HCT116 (cell line): Measurements from ENCODE around the gene ALDH1L1. TPM values are rescaled to one million over a fixed set of nuclear protein-coding genes. Genes with fewer than 3 reads are reported as not detected.

Experiments used
- ATAC-seq: fragments of 200-7000 bp; cut with Tn5 transposase; 2 replicates; pipeline ENCODE4 v1.9.1; 2020; ENCODE audit warnings: mild to moderate bottlenecking, moderate library complexity
- BruUV-seq: library from RNA; stranded (reverse); fragments of 400-500 nt; replicated peaks from 2 replicates; lab custom pipeline; 2021; lab: Mats Ljungman, UMichigan
- CTCF ChIA-PET: fragments of 300-600 bp; sonication (Branson Sonifier 250); formaldehyde crosslinking; loops from one replicate; lab custom pipeline; 2021; ENCODE audit warnings: antibody characterized with exemption; lab: Charles Lee
- POLR2A ChIA-PET: fragments of 300-600, 350-600 bp; sonication (Branson Sonifier 250); formaldehyde crosslinking; loops from one replicate; lab custom pipeline; 2021; ENCODE audit warnings: antibody characterized with exemption; lab: Charles Lee
- RAD21 ChIA-PET, 2 experiments: fragments of 300-600 bp; sonication (Branson Sonifier 250); formaldehyde crosslinking; loops; one replicate each; lab custom pipeline; 2023; ENCODE audit warnings: low total read pairs in 2 of 2; ENCODE audit not compliant: uncharacterized antibody in 2 of 2, unreplicated experiment in 2 of 2, low non-redundant PET in 1 of 2; lab: Charles Lee
- DNase-seq: peaks from one replicate; pipeline ENCODE4 v3.0.0-alpha.2; 2010; ENCODE audit warnings: low read depth, low spot score
- H2AFZ ChIP-seq: fragments of 200-600 bp; shearing (Covaris generic), sonication (generic); 2 replicates; pipeline ENCODE4 v1.6.1; 2017; ENCODE audit warnings: low read depth, mixed run types, mixed read lengths, antibody characterized with exemption, low read length; ENCODE audit not compliant: poor library complexity, severe bottlenecking
- H3K27ac ChIP-seq: 2 replicates; pipeline ENCODE4 v1.5.1; 2012; ENCODE audit warnings: low read depth, low read length
- H3K27me3 ChIP-seq: fragments of 200-600 bp; sonication (generic); 2 replicates; pipeline ENCODE4 v1.6.1; 2016; ENCODE audit warnings: mixed run types, low read length, mixed read lengths; ENCODE audit not compliant: insufficient read depth
- H3K36me3 ChIP-seq, 2 experiments: fragments of 200-500 bp in 1 of 2; fragments of 200-600 bp in 1 of 2; sonication (Bioruptor generic) in 1 of 2; sonication (generic) in 1 of 2; 2 replicates each; pipeline versions ENCODE4 v1.5.1 to v1.6.1; 2014 to 2016; ENCODE audit warnings: low read length in 2 of 2, inconsistent platforms in 1 of 2, mixed read lengths in 1 of 2, mixed run types in 1 of 2; ENCODE audit not compliant: insufficient read depth in 2 of 2, control insufficient read depth in 1 of 2
- H3K4me1 ChIP-seq, 2 experiments: fragments of 200-600 bp in 1 of 2; sonication (generic) in 1 of 2; 2 replicates each; pipeline versions ENCODE4 v1.5.1 to v1.6.1; 2012 to 2017; ENCODE audit warnings: low read length in 2 of 2, inconsistent platforms in 1 of 2, mild to moderate bottlenecking in 1 of 2, mixed read lengths in 1 of 2, mixed run types in 1 of 2, moderate library complexity in 1 of 2; ENCODE audit not compliant: insufficient read depth in 2 of 2, control insufficient read depth in 1 of 2
- H3K4me2 ChIP-seq: fragments of 200-600 bp; sonication (generic); 2 replicates; pipeline ENCODE4 v1.6.1; 2017; ENCODE audit warnings: mixed run types, low read length, mixed read lengths
- H3K4me3 ChIP-seq, 2 experiments: fragments of 200-600 bp in 1 of 2; sonication (generic) in 1 of 2; replicated peaks in 1 of 2; 2 replicates each; pipeline ENCODE4 v1.5.1; 2011 to 2016; ENCODE audit warnings: low read length in 2 of 2, control low read depth in 1 of 2, low read depth in 1 of 2, mild to moderate bottlenecking in 1 of 2, mixed read lengths in 1 of 2, mixed run types in 1 of 2
- H3K79me2 ChIP-seq: fragments of 200-600 bp; sonication (generic); 2 replicates; pipeline ENCODE4 v1.6.1; 2017; ENCODE audit warnings: mild to moderate bottlenecking, mixed run types, low read length, moderate library complexity, mixed read lengths; ENCODE audit not compliant: insufficient read depth
- H3K9ac ChIP-seq: fragments of 200-600 bp; sonication (generic); 2 replicates; pipeline ENCODE4 v1.6.1; 2016; ENCODE audit warnings: low read length, mixed read lengths
- H3K9me2 ChIP-seq: fragments of 200-600 bp; sonication (generic), shearing (Covaris generic); 2 replicates; pipeline ENCODE4 v1.6.1; 2017; ENCODE audit warnings: mixed run types, mild to moderate bottlenecking, moderate library complexity; ENCODE audit not compliant: insufficient read depth
- H3K9me3 ChIP-seq, 2 experiments: fragments of 200-500 bp in 1 of 2; fragments of 200-600 bp in 1 of 2; sonication (Bioruptor generic) in 1 of 2; sonication (generic) in 1 of 2; 2 replicates each; pipeline ENCODE4 v1.6.1; 2014 to 2017; ENCODE audit warnings: low read length in 2 of 2, mixed read lengths in 2 of 2, inconsistent platforms in 1 of 2, low read depth in 1 of 2, mild to moderate bottlenecking in 1 of 2, mixed run types in 1 of 2, moderate library complexity in 1 of 2; ENCODE audit not compliant: control insufficient read depth in 1 of 2, insufficient read depth in 1 of 2
- H4K20me1 ChIP-seq: fragments of 200-600 bp; sonication (generic), shearing (Covaris generic); 2 replicates; pipeline ENCODE4 v1.6.1; 2017; ENCODE audit warnings: mixed run types, mild to moderate bottlenecking, moderate library complexity; ENCODE audit not compliant: insufficient read depth
- ELF1 ChIP-seq: IDR thresholded peaks from 2 replicates; pipeline ENCODE4 v1.6.1; 2012; ENCODE audit warnings: low read depth, borderline replicate concordance
- EZH2 ChIP-seq: fragments of 200-600 bp; sonication (generic); IDR thresholded peaks from 2 replicates; pipeline ENCODE4 v1.6.1; 2017; ENCODE audit warnings: antibody characterized with exemption, mixed run types
- EZH2phosphoT487 ChIP-seq: fragments of 200-600 bp; IDR thresholded peaks from 2 replicates; pipeline ENCODE4 v1.6.1; 2018; ENCODE audit warnings: antibody characterized with exemption, borderline replicate concordance
- FOSL1 ChIP-seq: IDR thresholded peaks from 2 replicates; pipeline ENCODE4 v1.6.1; 2012; ENCODE audit warnings: low read depth
- POLR2A ChIP-seq: IDR thresholded peaks from 2 replicates; pipeline ENCODE4 v1.7.0; 2011; ENCODE audit warnings: borderline replicate concordance; ENCODE audit not compliant: insufficient read depth, insufficient read length; ENCODE audit errors: extremely low read depth
- SIN3A ChIP-seq: IDR thresholded peaks from 2 replicates; pipeline ENCODE4 v1.6.1; 2012; ENCODE audit warnings: low read depth
- SRF ChIP-seq: IDR thresholded peaks from 2 replicates; pipeline ENCODE4 v1.6.1; 2012; ENCODE audit warnings: low read depth
- TCF7L2 ChIP-seq: IDR thresholded peaks from 2 replicates; pipeline ENCODE4 v1.7.0; 2011; ENCODE audit warnings: borderline replicate concordance, inconsistent platforms; ENCODE audit not compliant: insufficient read depth, insufficient read length; ENCODE audit errors: extremely low read depth
- ZFX ChIP-seq: fragments of 450-650 bp; IDR thresholded peaks from 2 replicates; pipeline ENCODE4 v1.6.1; 2017
- ZNF274 ChIP-seq: fragments of 200-500 bp; sonication (Bioruptor generic); IDR thresholded peaks from 2 replicates; pipeline ENCODE4 v1.6.1; 2014; ENCODE audit warnings: mild to moderate bottlenecking, low read depth, low read length, inconsistent platforms
- intact Hi-C: fragments of 100-400 bp; cut with micrococcal nuclease; formaldehyde crosslinking; loops from 2 replicates; pipeline ENCODE4 v1.10.0; 2022
- total RNA-seq: library from RNA; stranded (reverse); gene quantifications from one replicate; pipeline ENCODE4 v1.2.1, GENCODE V29; 2021; ENCODE audit not compliant: unreplicated experiment
- TF ChIP-seq, protein P1 (sequence below), 3 experiments: fragments of 200-600 bp in 1 of 3; sonication (generic) in 1 of 3; IDR thresholded peaks in 2 of 3; conservative IDR thresholded peaks in 1 of 3; 2 replicates each; pipeline ENCODE4 v1.5.1; 2012 to 2017; ENCODE audit warnings: low read depth in 2 of 3, low read length in 2 of 3, antibody characterized with exemption in 1 of 3, borderline replicate concordance in 1 of 3, control low read depth in 1 of 3, mild to moderate bottlenecking in 1 of 3, mixed read lengths in 1 of 3, mixed run types in 1 of 3, moderate library complexity in 1 of 3; ENCODE audit not compliant: insufficient read depth in 1 of 3
- TF ChIP-seq, protein P2 (sequence below): IDR thresholded peaks from 2 replicates; pipeline ENCODE4 v1.6.1; 2011; ENCODE audit warnings: mild to moderate bottlenecking, low read length, moderate library complexity; ENCODE audit not compliant: insufficient replicate concordance; ENCODE audit errors: extremely low read depth
- TF ChIP-seq, protein P3 (sequence below): IDR thresholded peaks from 2 replicates; pipeline ENCODE4 v1.6.1; 2012; ENCODE audit warnings: low read depth

The ALDH1L1 gene
- total RNA-seq, 1 experiment from 2014 or later = 0.81 TPM

DNA sequence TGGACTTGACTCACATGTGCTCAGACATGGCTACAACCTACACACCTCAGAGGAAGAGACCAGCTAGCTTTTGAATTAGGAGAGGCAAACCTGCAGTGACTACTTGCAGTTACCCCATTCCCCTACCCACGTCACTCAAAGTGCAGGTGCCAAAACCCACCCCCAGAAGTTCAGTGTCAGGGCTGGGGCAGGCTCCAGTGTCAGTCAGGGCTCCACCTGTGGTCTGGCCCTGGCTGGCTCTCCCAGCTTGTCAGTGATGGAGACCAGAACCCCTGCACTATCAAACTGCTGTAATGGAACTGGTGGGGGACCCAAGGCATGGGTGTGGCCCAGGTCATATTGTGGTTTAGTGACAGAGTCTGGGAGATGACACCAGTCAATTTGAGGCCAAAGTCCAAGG is 63.9 kb downstream of the ALDH1L1 start:
- Histone ChIP-seq H2AFZ (no peak overlapping the region), H3K9me3 (no peaks in the 10 kb centered on the region), H3K4me2 (no peak overlapping the region), H4K20me1 (no peaks in the 10 kb centered on the region), H3K36me3 (no peaks in the 10 kb centered on the region), H3K79me2 (no peaks in the 10 kb centered on the region), H3K9ac (no peak overlapping the region), H3K4me1 (peaks cover 8 to 13% of the 10 kb centered on the region in 2 experiments; a peak in 3 of 4 replicates), H3K27ac (no peak overlapping the region), H3K4me3 (no peak overlapping the region), H3K9me2 (no peaks in the 10 kb centered on the region), H3K27me3 (no peaks in the 10 kb centered on the region)
- ChIA-PET CTCF (no interaction called here), RAD21 (no interaction called here), POLR2A (no interaction called here)
- intact Hi-C loops = loop anchor here (10.0 kb wide), 1 partner anchor 192 kb away; no protein-coding TSS in a partner anchor
- DNase-seq (no peak), ATAC-seq (no peak)
- BruUV-seq = no TSS peak
- TF ChIP-seq SRF = no peak
- TF ChIP-seq EZH2 = no peak
- no peak for TF ChIP-seq ELF1
- TF ChIP-seq POLR2A = no peak
- TF ChIP-seq FOSL1 = no peak
- TF ChIP-seq TCF7L2 = no peak
- TF ChIP-seq EZH2phosphoT487 = no peak
- TF ChIP-seq, protein P1, sequence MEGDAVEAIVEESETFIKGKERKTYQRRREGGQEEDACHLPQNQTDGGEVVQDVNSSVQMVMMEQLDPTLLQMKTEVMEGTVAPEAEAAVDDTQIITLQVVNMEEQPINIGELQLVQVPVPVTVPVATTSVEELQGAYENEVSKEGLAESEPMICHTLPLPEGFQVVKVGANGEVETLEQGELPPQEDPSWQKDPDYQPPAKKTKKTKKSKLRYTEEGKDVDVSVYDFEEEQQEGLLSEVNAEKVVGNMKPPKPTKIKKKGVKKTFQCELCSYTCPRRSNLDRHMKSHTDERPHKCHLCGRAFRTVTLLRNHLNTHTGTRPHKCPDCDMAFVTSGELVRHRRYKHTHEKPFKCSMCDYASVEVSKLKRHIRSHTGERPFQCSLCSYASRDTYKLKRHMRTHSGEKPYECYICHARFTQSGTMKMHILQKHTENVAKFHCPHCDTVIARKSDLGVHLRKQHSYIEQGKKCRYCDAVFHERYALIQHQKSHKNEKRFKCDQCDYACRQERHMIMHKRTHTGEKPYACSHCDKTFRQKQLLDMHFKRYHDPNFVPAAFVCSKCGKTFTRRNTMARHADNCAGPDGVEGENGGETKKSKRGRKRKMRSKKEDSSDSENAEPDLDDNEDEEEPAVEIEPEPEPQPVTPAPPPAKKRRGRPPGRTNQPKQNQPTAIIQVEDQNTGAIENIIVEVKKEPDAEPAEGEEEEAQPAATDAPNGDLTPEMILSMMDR (IDR thresholded peaks at IDR 0.05 in 2 of 3, conservative IDR thresholded peaks at IDR 0.05 in 1 of 3; ENCODE audit: borderline replicate concordance in 1 of 3, insufficient read depth in 1 of 3, low read depth in 2 of 3, low read length in 2 of 3) = no peak
- TF ChIP-seq SIN3A = no peak
- TF ChIP-seq ZNF274 = no peak
- TF ChIP-seq ZFX = no peak
- TF ChIP-seq, protein P2, sequence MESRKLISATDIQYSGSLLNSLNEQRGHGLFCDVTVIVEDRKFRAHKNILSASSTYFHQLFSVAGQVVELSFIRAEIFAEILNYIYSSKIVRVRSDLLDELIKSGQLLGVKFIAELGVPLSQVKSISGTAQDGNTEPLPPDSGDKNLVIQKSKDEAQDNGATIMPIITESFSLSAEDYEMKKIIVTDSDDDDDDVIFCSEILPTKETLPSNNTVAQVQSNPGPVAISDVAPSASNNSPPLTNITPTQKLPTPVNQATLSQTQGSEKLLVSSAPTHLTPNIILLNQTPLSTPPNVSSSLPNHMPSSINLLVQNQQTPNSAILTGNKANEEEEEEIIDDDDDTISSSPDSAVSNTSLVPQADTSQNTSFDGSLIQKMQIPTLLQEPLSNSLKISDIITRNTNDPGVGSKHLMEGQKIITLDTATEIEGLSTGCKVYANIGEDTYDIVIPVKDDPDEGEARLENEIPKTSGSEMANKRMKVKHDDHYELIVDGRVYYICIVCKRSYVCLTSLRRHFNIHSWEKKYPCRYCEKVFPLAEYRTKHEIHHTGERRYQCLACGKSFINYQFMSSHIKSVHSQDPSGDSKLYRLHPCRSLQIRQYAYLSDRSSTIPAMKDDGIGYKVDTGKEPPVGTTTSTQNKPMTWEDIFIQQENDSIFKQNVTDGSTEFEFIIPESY = no peak
- TF ChIP-seq, protein P3, sequence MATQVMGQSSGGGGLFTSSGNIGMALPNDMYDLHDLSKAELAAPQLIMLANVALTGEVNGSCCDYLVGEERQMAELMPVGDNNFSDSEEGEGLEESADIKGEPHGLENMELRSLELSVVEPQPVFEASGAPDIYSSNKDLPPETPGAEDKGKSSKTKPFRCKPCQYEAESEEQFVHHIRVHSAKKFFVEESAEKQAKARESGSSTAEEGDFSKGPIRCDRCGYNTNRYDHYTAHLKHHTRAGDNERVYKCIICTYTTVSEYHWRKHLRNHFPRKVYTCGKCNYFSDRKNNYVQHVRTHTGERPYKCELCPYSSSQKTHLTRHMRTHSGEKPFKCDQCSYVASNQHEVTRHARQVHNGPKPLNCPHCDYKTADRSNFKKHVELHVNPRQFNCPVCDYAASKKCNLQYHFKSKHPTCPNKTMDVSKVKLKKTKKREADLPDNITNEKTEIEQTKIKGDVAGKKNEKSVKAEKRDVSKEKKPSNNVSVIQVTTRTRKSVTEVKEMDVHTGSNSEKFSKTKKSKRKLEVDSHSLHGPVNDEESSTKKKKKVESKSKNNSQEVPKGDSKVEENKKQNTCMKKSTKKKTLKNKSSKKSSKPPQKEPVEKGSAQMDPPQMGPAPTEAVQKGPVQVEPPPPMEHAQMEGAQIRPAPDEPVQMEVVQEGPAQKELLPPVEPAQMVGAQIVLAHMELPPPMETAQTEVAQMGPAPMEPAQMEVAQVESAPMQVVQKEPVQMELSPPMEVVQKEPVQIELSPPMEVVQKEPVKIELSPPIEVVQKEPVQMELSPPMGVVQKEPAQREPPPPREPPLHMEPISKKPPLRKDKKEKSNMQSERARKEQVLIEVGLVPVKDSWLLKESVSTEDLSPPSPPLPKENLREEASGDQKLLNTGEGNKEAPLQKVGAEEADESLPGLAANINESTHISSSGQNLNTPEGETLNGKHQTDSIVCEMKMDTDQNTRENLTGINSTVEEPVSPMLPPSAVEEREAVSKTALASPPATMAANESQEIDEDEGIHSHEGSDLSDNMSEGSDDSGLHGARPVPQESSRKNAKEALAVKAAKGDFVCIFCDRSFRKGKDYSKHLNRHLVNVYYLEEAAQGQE = no peak
